Lower leg skin (tissue), 4 donors: ENCODE data around the gene ASIC3. TPM values are rescaled to one million over a fixed set of nuclear protein-coding genes. Genes with fewer than 3 reads are reported as not detected.

ENCODE experiments used
- DNase-seq, 2 donors: peaks; one replicate each; pipeline ENCODE4 v3.0.0-alpha.2; 2019; ENCODE audit warnings: low spot score in 2 of 2
- H3K4me3 ChIP-seq: fragments of 200-600 bp; sonication (generic); 2 replicates; pipeline ENCODE4 v1.5.1; 2017; ENCODE audit warnings: mild to moderate bottlenecking, low read depth; ENCODE audit not compliant: poor library complexity, severe bottlenecking
- POLR2A ChIP-seq, 2 donors: fragments of 450-650 bp; IDR thresholded peaks; one replicate each; pipeline ENCODE4 v1.6.1; 2016 to 2017; ENCODE audit warnings: antibody characterized with exemption in 2 of 2, mild to moderate bottlenecking in 1 of 2, moderate library complexity in 1 of 2
- whole genome bisulfite sequencing, 2 donors: methylation state at CpG; one replicate each; pipeline ENCODE4 v1.1.5; 2018; 5-methylcytosine and 5-hydroxymethylcytosine counted together
- intact Hi-C: fragments of 100-400 bp; cut with DNase I; formaldehyde crosslinking; loops from one replicate; pipeline ENCODE4 v1.15.0; 2023; ENCODE audit warnings: low total_unique reads
- total RNA-seq, 4 donors: library from RNA; depleted of rRNA; stranded (reverse); fragments of >200 nt; gene quantifications; one replicate each; pipeline ENCODE4 v1.1.0, GENCODE V29; 2016
- TF ChIP-seq, protein P1 (sequence below), 3 donors: fragments of 450-650 bp; IDR thresholded peaks; one replicate each; pipeline ENCODE4 v1.5.1; 2016; ENCODE audit warnings: antibody characterized with exemption in 3 of 3, mild to moderate bottlenecking in 3 of 3, moderate library complexity in 2 of 3

Gene ASIC3
- total RNA-seq, 4 donors from 2014 or later = 2.3 to 2.9 (median 2.5) TPM

DNA sequence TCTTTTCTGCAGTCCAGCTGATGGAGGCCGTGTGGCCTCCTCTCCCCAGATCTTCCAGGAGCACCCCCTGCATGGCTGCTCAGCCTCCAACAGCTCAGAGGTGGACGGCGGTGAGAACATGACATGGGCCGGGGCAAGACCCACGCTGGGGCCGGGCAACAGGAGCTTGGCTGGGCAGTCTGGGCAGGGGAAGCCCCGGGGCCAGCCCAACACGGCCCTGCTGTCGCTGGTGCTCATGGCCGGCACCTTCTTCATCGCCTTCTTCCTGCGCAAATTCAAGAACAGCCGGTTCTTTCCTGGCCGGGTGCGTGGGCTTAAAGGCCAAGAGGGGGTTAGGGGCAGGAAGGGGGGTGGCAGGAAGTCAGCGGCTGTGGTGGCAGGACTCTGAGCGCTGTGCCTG lies 25.7 kb downstream of the ASIC3 start:
- intact Hi-C loops = no loop called here
- DNase-seq = no peak
- H3K4me3 ChIP-seq = no peak overlapping the region
- 85 to 86% methylated on average over 17 of the region's 17 CpGs for WGBS, 2 donors
- TF ChIP-seq, protein P1, sequence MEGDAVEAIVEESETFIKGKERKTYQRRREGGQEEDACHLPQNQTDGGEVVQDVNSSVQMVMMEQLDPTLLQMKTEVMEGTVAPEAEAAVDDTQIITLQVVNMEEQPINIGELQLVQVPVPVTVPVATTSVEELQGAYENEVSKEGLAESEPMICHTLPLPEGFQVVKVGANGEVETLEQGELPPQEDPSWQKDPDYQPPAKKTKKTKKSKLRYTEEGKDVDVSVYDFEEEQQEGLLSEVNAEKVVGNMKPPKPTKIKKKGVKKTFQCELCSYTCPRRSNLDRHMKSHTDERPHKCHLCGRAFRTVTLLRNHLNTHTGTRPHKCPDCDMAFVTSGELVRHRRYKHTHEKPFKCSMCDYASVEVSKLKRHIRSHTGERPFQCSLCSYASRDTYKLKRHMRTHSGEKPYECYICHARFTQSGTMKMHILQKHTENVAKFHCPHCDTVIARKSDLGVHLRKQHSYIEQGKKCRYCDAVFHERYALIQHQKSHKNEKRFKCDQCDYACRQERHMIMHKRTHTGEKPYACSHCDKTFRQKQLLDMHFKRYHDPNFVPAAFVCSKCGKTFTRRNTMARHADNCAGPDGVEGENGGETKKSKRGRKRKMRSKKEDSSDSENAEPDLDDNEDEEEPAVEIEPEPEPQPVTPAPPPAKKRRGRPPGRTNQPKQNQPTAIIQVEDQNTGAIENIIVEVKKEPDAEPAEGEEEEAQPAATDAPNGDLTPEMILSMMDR (IDR thresholded peaks at IDR 0.05) = no peak
- no peak for TF ChIP-seq POLR2A (IDR thresholded peaks at IDR 0.05)

DNA sequence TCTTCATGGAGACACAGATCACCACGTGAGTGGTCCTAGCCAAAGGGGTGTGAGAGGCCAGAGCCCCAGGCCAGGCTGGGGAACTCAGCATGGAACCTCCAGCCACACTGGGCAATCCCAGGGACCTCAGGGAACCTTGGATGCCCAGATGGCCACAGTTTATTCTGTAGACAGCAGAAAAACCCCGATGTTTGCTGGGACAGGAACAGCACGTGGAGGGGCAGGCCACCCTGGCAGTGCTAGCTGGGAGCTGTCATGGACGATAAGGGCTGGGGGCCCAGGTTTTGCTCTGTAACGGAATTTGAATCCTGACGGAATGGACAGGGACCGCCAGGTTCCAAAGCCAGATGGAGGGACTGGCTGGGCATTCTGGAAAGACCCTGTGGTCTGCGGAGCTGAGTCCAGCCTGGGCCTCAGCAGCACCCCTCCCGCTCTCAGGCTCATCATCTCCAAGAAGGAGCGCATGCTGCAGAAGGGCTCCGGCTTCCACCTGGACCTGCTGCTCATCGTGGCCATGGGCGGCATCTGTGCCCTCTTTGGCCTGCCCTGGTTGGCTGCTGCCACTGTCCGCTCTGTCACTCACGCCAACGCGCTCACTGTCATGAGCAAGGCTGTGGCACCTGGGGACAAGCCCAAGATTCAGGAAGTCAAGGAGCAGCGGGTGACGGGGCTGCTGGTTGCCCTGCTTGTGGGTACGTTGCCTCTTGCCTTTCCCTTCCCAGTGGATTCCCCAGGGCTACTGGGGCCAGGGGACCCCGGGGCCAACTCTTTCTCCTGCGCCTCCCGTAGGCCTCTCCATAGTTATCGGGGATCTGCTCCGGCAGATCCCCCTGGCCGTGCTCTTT lies 26.7 kb downstream of the ASIC3 start:
- no peak for DNase-seq
- no peak overlapping the region for H3K4me3 ChIP-seq
- no peak for TF ChIP-seq POLR2A (IDR thresholded peaks at IDR 0.05)
- TF ChIP-seq, protein P1 (IDR thresholded peaks at IDR 0.05) = no peak
- 91 to 93% methylated on average over 22 to 26 of the region's 26 CpGs for WGBS, 2 donors
- intact Hi-C loops = no loop called here

DNA sequence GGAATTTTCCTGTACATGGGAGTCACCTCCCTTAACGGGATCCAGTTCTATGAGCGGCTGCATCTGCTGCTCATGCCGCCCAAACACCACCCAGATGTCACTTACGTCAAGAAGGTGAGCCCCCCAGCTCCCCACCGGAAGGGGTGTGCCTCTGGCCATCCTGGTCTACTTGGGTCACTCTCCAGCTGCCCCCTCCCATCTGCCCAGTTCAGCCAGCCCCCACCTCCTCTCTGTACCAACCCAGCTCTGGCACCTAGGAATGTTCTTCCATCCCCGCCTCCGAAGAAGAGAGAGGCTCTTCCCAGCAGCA lies 27.3 kb downstream of the ASIC3 start:
- WGBS, 2 donors = 86% methylated on average over 7 of the region's 7 CpGs
- TF ChIP-seq, protein P1 (IDR thresholded peaks at IDR 0.05) = no peak
- TF ChIP-seq POLR2A (IDR thresholded peaks at IDR 0.05) = no peak
- H3K4me3 ChIP-seq = no peak overlapping the region
- no peak for DNase-seq
- intact Hi-C loops = no loop called here

DNA sequence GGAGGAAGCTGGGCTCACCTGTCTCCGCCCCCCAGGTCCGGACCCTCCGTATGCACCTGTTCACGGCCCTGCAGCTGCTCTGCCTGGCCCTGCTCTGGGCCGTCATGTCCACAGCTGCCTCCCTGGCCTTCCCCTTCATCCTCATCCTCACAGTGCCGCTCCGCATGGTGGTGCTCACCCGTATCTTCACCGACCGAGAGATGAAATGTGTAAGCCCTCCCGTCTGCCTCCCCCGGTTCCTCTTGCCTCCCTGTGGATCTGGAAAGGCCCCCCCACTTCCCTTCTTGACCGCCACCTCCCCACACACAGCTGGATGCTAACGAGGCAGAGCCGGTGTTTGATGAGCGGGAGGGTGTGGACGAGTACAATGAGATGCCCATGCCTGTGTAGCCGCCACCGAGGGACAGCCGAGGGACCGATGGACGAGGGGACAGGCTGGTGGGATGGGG lies 27.7 kb downstream of the ASIC3 start:
- DNase-seq = no peak
- intact Hi-C loops = no loop called here
- WGBS, 2 donors = 85 to 88% methylated on average over 22 of the region's 22 CpGs
- H3K4me3 ChIP-seq = no peak overlapping the region
- no peak for TF ChIP-seq POLR2A (IDR thresholded peaks at IDR 0.05)
- TF ChIP-seq, protein P1 (IDR thresholded peaks at IDR 0.05) = no peak

DNA sequence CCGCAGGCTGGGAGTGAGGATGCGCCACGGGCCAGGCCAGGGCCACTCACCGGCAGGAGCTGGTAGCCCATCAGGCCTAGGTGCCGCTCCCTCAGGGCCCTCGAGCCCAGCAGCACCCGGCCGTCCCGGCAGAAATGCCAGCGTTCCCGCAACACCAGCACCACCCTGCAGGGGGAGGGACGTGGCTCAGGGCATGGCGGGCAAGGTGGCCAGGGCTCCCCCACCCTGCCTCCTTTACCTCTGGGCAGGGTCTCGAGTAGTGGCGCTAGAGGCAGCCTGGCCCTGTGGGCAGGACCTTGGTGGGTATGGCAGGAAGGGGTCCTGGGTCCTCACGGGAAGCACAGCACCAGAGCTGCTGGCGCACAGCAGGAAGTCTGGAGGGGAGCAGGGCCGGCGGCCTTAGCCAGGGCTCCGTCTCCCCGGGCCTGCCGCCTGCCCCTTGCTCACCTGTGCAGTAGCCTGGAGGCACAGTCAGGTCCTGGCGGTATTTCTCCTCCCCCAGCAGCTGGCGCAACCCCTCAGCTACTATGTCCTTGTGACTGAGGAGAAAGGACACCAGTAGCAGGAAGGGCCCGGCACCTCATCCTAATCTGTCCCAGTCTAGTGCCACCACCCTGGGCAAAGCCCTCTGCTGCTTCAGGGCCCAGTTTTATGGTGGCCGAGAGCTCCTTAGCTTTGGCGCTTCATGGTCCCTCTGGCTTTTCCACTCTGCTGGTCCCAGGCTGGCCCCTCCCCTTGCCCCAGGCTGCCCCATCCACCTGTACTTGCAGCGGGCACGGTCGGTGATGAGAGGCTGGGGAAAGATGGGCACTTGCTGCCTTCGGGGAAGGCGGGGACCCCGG lies 28.8 kb downstream of the ASIC3 start:
- no peak overlapping the region for H3K4me3 ChIP-seq
- TF ChIP-seq, protein P1 (IDR thresholded peaks at IDR 0.05) = no peak
- TF ChIP-seq POLR2A (IDR thresholded peaks at IDR 0.05) = no peak
- no peak for DNase-seq
- intact Hi-C loops = no loop called here
- 63 to 67% methylated on average over 21 to 28 of the region's 33 CpGs for WGBS, 2 donors
